HCT116 (cell line): ENCODE measurements around the gene LMNA.
"Not testable (repeated sequence)": the region's sequence is repeated elsewhere in the genome, so short reads cannot be mapped to it uniquely, and the experiment has no call there.

Source experiments
- EZH2 ChIP-seq: fragments of 200-600 bp; sonication (generic); IDR thresholded peaks from 2 replicates; pipeline ENCODE4 v1.6.1; 2017; ENCODE audit warnings: antibody characterized with exemption, mixed run types
- TF ChIP-seq, protein P1 (sequence below), 3 experiments: fragments of 200-600 bp in 1 of 3; sonication (generic) in 1 of 3; IDR thresholded peaks in 2 of 3; conservative IDR thresholded peaks in 1 of 3; 2 replicates each; pipeline ENCODE4 v1.5.1; 2012 to 2017; ENCODE audit warnings: low read depth in 2 of 3, low read length in 2 of 3, antibody characterized with exemption in 1 of 3, borderline replicate concordance in 1 of 3, control low read depth in 1 of 3, mild to moderate bottlenecking in 1 of 3, mixed read lengths in 1 of 3, mixed run types in 1 of 3, moderate library complexity in 1 of 3; ENCODE audit not compliant: insufficient read depth in 1 of 3

- TF ChIP-seq, protein P1, sequence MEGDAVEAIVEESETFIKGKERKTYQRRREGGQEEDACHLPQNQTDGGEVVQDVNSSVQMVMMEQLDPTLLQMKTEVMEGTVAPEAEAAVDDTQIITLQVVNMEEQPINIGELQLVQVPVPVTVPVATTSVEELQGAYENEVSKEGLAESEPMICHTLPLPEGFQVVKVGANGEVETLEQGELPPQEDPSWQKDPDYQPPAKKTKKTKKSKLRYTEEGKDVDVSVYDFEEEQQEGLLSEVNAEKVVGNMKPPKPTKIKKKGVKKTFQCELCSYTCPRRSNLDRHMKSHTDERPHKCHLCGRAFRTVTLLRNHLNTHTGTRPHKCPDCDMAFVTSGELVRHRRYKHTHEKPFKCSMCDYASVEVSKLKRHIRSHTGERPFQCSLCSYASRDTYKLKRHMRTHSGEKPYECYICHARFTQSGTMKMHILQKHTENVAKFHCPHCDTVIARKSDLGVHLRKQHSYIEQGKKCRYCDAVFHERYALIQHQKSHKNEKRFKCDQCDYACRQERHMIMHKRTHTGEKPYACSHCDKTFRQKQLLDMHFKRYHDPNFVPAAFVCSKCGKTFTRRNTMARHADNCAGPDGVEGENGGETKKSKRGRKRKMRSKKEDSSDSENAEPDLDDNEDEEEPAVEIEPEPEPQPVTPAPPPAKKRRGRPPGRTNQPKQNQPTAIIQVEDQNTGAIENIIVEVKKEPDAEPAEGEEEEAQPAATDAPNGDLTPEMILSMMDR (IDR thresholded peaks at IDR 0.05 in 2 of 3, conservative IDR thresholded peaks at IDR 0.05 in 1 of 3; ENCODE audit: borderline replicate concordance in 1 of 3, insufficient read depth in 1 of 3, low read depth in 2 of 3, low read length in 2 of 3), result not testable (repeated sequence)
- not testable (repeated sequence) for TF ChIP-seq EZH2
Measured at GRCh38 chr1:156181391-156181924, 66.9 kb downstream of the LMNA start.
